ENCODE results near the gene CLDN11.

CLDN11 gene

GRCh38 chr3:170418422-170419398, at the start of gene CLDN11:
CLDN11 (plus strand) TSS chr3:170418868; CDS start chr3:170419067, 199 bp downstream.
- no peak for DNase-seq

GRCh38 chr3:170368921-170369320, 49.7 kb upstream of the CLDN11 start:
- DNase-seq, result peak; percentile 11

- DNase-seq, result no peak
These were observed 46.3 kb upstream of the CLDN11 start for GRCh38 chr3:170372190-170372879.

GRCh38 chr3:170383567-170383966, 35.1 kb upstream of the CLDN11 start:
- DNase-seq, result no peak

- DNase-seq, result no peak
These were observed 32.2 kb upstream of the CLDN11 start for GRCh38 chr3:170386468-170386867.

- peak; percentile 14 for DNase-seq
These were observed 30.7 kb upstream of the CLDN11 start for GRCh38 chr3:170387950-170388349.

- no peak for DNase-seq
These were observed 27.6 kb upstream of the CLDN11 start for GRCh38 chr3:170391108-170391507.

- no peak for DNase-seq
These were observed 21.0 kb upstream of the CLDN11 start for GRCh38 chr3:170397685-170398084.

- no peak for DNase-seq
These were observed 13.6 kb upstream of the CLDN11 start for GRCh38 chr3:170405101-170405500.

GRCh38 chr3:170410428-170411029, 8.1 kb upstream of the CLDN11 start:
- DNase-seq, result peak; percentile 29

- no peak for DNase-seq
These were observed 5.4 kb upstream of the CLDN11 start for GRCh38 chr3:170413291-170413690.

GRCh38 chr3:170414202-170414663, 4.4 kb upstream of the CLDN11 start:
- DNase-seq, result peak; percentile 68

- DNase-seq, result no peak
These were observed 1.6 kb upstream of the CLDN11 start for GRCh38 chr3:170417090-170417489.

GRCh38 chr3:170419557-170420087, 954 bp downstream of the CLDN11 start:
- DNase-seq, result peak; percentile 4

GRCh38 chr3:170420307-170420821, 1.7 kb downstream of the CLDN11 start:
- no peak for DNase-seq

- DNase-seq, result no peak
These were observed 2.5 kb downstream of the CLDN11 start for GRCh38 chr3:170421111-170421641.

- no peak for DNase-seq
These were observed 3.1 kb downstream of the CLDN11 start for GRCh38 chr3:170421758-170422157.

- no peak for DNase-seq
These were observed 4.4 kb downstream of the CLDN11 start for GRCh38 chr3:170423001-170423615.

- DNase-seq, result no peak
These were observed 6.2 kb downstream of the CLDN11 start for GRCh38 chr3:170424879-170425278.

GRCh38 chr3:170425491-170426239, 7.0 kb downstream of the CLDN11 start:
- DNase-seq, result no peak

GRCh38 chr3:170426240-170426797, 7.7 kb downstream of the CLDN11 start:
- DNase-seq, result no peak

Measured in suppressor macrophage treated with lipopolysaccharide for 4 hours (primary cell).